GF-D8 (cell line): ENCODE data around the gene DMBT1.

Experiments
- DNase-seq: peaks from one replicate; lab custom pipeline; 2025; lab: John Stamatoyannopoulos, UW

Gene DMBT1

GRCh38 chr10:122671355-122671754 lies 110.8 kb downstream of the DMBT1 start:
- DNase-seq = no peak

GRCh38 chr10:122672655-122673054 lies 112.1 kb downstream of the DMBT1 start:
- DNase-seq = no peak

- no peak for DNase-seq
Measured at GRCh38 chr10:122673269-122673668, 112.7 kb downstream of the DMBT1 start.

- DNase-seq = no peak
Measured at GRCh38 chr10:122673731-122674130, 113.2 kb downstream of the DMBT1 start.

- DNase-seq = no peak
Measured at GRCh38 chr10:122674781-122675180, 114.2 kb downstream of the DMBT1 start.

- no peak for DNase-seq
Measured at GRCh38 chr10:122675278-122675677, 114.7 kb downstream of the DMBT1 start.

GRCh38 chr10:122678266-122678665 lies 117.7 kb downstream of the DMBT1 start:
- no peak for DNase-seq

- DNase-seq = no peak
Measured at GRCh38 chr10:122682522-122682921, 122.0 kb downstream of the DMBT1 start.

GRCh38 chr10:122688293-122688989 lies 127.9 kb downstream of the DMBT1 start:
- no peak for DNase-seq

- no peak for DNase-seq
Measured at GRCh38 chr10:122689146-122689820, 128.7 kb downstream of the DMBT1 start.

GRCh38 chr10:122692744-122693143 lies 132.2 kb downstream of the DMBT1 start:
- DNase-seq = no peak
